Fibroblast of mammary gland (primary cell): ENCODE data around the gene CCDC102A.
A peak's percentile ranks its signal among the peaks of the same experiment; 100 is the strongest.

Source experiments
- DNase-seq: peaks from one replicate; pipeline ENCODE4 v3.0.0-alpha.2; 2010; ENCODE audit warnings: low read depth
- H3K4me3 ChIP-seq: 2 replicates; pipeline ENCODE4 v1.5.1; 2011; ENCODE audit warnings: low read depth, mild to moderate bottlenecking, low read length, moderate library complexity; ENCODE audit not compliant: control insufficient read depth
- CTCF ChIP-seq: conservative IDR thresholded peaks from 2 replicates; pipeline ENCODE4 v1.5.1; 2011; ENCODE audit warnings: low read depth, low read length, inconsistent platforms; ENCODE audit not compliant: control insufficient read depth, insufficient read depth

CCDC102A gene

GRCh38 chr16:57473176-57473840 is 63.1 kb downstream of the CCDC102A start:
- TF ChIP-seq CTCF, result no peak
- H3K4me3 ChIP-seq, result no peak overlapping the region
- DNase-seq, result no peak

- no peak for DNase-seq
- TF ChIP-seq CTCF, result no peak
Observed at GRCh38 chr16:57472665-57473060, 63.7 kb downstream of the CCDC102A start.

GRCh38 chr16:57471852-57472664 is 64.3 kb downstream of the CCDC102A start:
- peak; percentile 18 for DNase-seq
- no peak for TF ChIP-seq CTCF
- H3K4me3 ChIP-seq, result no peak overlapping the region

More at GRCh38 chr16:57472665-57473060, 63.7 kb downstream of the CCDC102A start:
- H3K4me3 ChIP-seq, result no peak overlapping the region

GRCh38 chr16:57471209-57471608 is 65.2 kb downstream of the CCDC102A start:
- no peak for DNase-seq
- no peak for TF ChIP-seq CTCF
- H3K4me3 ChIP-seq, result no peak overlapping the region

- peak; percentile 53 for DNase-seq
- no peak overlapping the region for H3K4me3 ChIP-seq
- no peak for TF ChIP-seq CTCF
Observed at GRCh38 chr16:57470711-57471110, 65.7 kb downstream of the CCDC102A start.

GRCh38 chr16:57469917-57470470 is 66.4 kb downstream of the CCDC102A start:
- no peak for TF ChIP-seq CTCF
- DNase-seq, result no peak
- no peak overlapping the region for H3K4me3 ChIP-seq
